ENCODE results near the gene ACVR1B.

DNA sequence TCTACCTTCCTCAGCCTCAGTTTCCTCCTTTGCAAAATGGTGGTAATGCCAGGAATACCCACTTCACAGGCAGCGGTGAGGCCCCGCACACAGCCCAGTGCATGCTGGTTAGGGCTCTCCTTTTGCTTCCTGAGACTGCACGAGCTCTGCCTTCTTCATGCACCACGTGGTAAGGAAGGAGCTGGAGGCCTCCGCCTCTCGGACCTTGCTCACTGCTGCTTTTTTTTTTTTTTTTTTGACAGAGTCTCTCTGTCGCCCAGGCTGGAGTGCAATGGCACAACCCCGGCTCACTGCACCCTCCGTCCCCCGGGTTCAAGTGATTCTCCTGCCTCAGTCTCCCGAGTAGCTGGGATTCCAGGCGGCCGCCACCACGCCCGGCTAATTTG, 73.3 kb downstream of the ACVR1B start:
- TF ChIP-seq ZNF830 (tag by site-specific recombination; IDR thresholded peaks at IDR 0.05; ENCODE audit: low read depth) (no peak), ZNF311 (tag by site-specific recombination; IDR thresholded peaks at IDR 0.05; ENCODE audit: borderline replicate concordance) (no peak), SETDB1 (IDR thresholded peaks at IDR 0.05; ENCODE audit: insufficient read length, low read length) (no peak), ZFP41 (tag by site-specific recombination; IDR thresholded peaks at IDR 0.05; ENCODE audit: borderline replicate concordance) (no peak), ZNF239 (tag by site-specific recombination; IDR thresholded peaks at IDR 0.05) (no peak), ZBTB20 (tag by site-specific recombination; IDR thresholded peaks at IDR 0.05) (no peak), KLF1 (tag by site-specific recombination; IDR thresholded peaks at IDR 0.05) (no peak)
- TF ChIP-seq, protein P1, sequence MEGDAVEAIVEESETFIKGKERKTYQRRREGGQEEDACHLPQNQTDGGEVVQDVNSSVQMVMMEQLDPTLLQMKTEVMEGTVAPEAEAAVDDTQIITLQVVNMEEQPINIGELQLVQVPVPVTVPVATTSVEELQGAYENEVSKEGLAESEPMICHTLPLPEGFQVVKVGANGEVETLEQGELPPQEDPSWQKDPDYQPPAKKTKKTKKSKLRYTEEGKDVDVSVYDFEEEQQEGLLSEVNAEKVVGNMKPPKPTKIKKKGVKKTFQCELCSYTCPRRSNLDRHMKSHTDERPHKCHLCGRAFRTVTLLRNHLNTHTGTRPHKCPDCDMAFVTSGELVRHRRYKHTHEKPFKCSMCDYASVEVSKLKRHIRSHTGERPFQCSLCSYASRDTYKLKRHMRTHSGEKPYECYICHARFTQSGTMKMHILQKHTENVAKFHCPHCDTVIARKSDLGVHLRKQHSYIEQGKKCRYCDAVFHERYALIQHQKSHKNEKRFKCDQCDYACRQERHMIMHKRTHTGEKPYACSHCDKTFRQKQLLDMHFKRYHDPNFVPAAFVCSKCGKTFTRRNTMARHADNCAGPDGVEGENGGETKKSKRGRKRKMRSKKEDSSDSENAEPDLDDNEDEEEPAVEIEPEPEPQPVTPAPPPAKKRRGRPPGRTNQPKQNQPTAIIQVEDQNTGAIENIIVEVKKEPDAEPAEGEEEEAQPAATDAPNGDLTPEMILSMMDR (tag by site-specific recombination; IDR thresholded peaks at IDR 0.05), result no peak
- TF ChIP-seq, protein P2, sequence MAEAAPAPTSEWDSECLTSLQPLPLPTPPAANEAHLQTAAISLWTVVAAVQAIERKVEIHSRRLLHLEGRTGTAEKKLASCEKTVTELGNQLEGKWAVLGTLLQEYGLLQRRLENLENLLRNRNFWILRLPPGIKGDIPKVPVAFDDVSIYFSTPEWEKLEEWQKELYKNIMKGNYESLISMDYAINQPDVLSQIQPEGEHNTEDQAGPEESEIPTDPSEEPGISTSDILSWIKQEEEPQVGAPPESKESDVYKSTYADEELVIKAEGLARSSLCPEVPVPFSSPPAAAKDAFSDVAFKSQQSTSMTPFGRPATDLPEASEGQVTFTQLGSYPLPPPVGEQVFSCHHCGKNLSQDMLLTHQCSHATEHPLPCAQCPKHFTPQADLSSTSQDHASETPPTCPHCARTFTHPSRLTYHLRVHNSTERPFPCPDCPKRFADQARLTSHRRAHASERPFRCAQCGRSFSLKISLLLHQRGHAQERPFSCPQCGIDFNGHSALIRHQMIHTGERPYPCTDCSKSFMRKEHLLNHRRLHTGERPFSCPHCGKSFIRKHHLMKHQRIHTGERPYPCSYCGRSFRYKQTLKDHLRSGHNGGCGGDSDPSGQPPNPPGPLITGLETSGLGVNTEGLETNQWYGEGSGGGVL (tag by site-specific recombination; IDR thresholded peaks at IDR 0.05), result no peak
- TF ChIP-seq, protein P3, sequence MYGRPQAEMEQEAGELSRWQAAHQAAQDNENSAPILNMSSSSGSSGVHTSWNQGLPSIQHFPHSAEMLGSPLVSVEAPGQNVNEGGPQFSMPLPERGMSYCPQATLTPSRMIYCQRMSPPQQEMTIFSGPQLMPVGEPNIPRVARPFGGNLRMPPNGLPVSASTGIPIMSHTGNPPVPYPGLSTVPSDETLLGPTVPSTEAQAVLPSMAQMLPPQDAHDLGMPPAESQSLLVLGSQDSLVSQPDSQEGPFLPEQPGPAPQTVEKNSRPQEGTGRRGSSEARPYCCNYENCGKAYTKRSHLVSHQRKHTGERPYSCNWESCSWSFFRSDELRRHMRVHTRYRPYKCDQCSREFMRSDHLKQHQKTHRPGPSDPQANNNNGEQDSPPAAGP (tag by site-specific recombination; IDR thresholded peaks at IDR 0.05), result no peak
- TF ChIP-seq, protein P4, sequence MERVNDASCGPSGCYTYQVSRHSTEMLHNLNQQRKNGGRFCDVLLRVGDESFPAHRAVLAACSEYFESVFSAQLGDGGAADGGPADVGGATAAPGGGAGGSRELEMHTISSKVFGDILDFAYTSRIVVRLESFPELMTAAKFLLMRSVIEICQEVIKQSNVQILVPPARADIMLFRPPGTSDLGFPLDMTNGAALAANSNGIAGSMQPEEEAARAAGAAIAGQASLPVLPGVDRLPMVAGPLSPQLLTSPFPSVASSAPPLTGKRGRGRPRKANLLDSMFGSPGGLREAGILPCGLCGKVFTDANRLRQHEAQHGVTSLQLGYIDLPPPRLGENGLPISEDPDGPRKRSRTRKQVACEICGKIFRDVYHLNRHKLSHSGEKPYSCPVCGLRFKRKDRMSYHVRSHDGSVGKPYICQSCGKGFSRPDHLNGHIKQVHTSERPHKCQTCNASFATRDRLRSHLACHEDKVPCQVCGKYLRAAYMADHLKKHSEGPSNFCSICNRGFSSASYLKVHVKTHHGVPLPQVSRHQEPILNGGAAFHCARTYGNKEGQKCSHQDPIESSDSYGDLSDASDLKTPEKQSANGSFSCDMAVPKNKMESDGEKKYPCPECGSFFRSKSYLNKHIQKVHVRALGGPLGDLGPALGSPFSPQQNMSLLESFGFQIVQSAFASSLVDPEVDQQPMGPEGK (tag by site-specific recombination; IDR thresholded peaks at IDR 0.05), result no peak
- TF ChIP-seq, protein P5, sequence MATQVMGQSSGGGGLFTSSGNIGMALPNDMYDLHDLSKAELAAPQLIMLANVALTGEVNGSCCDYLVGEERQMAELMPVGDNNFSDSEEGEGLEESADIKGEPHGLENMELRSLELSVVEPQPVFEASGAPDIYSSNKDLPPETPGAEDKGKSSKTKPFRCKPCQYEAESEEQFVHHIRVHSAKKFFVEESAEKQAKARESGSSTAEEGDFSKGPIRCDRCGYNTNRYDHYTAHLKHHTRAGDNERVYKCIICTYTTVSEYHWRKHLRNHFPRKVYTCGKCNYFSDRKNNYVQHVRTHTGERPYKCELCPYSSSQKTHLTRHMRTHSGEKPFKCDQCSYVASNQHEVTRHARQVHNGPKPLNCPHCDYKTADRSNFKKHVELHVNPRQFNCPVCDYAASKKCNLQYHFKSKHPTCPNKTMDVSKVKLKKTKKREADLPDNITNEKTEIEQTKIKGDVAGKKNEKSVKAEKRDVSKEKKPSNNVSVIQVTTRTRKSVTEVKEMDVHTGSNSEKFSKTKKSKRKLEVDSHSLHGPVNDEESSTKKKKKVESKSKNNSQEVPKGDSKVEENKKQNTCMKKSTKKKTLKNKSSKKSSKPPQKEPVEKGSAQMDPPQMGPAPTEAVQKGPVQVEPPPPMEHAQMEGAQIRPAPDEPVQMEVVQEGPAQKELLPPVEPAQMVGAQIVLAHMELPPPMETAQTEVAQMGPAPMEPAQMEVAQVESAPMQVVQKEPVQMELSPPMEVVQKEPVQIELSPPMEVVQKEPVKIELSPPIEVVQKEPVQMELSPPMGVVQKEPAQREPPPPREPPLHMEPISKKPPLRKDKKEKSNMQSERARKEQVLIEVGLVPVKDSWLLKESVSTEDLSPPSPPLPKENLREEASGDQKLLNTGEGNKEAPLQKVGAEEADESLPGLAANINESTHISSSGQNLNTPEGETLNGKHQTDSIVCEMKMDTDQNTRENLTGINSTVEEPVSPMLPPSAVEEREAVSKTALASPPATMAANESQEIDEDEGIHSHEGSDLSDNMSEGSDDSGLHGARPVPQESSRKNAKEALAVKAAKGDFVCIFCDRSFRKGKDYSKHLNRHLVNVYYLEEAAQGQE (tag by site-specific recombination; IDR thresholded peaks at IDR 0.05), result no peak

All from HEK293 (cell line).